Endothelial cell of umbilical vein (primary cell): Measurements from ENCODE around the gene EQTN. TPM values are rescaled to one million over a fixed set of nuclear protein-coding genes. Genes with fewer than 3 reads are reported as not detected.

Experiments used
- BruUV-seq: library from RNA; stranded (reverse); fragments of 400-500 nt; replicated peaks from 2 replicates; lab custom pipeline; 2021; lab: Mats Ljungman, UMichigan
- CTCF ChIA-PET: fragments of 300-600, 350-600 bp; sonication (Branson Sonifier 250); formaldehyde crosslinking; loops from one replicate; lab custom pipeline; 2021; ENCODE audit warnings: antibody characterized with exemption, inconsistent platforms; lab: Charles Lee
- POLR2A ChIA-PET: fragments of 300-600, 350-600 bp; sonication (Branson Sonifier 250); formaldehyde crosslinking; loops from one replicate; lab custom pipeline; 2021; ENCODE audit warnings: antibody characterized with exemption, inconsistent platforms; lab: Charles Lee
- DNase-seq: peaks from one replicate; pipeline ENCODE4 v3.0.0-alpha.2; 2011; ENCODE audit warnings: low read depth, low spot score
- FAIRE-seq: peaks from 2 replicates; lab custom pipeline; 2011; peaks lifted over from hg19 to GRCh38; lab: Jason Lieb, UNC
- H2AFZ ChIP-seq: 2 replicates; pipeline ENCODE4 v1.6.0; 2012; ENCODE audit warnings: low read depth, low read length, control low read depth, inconsistent platforms
- H3K27ac ChIP-seq: 2 replicates; pipeline ENCODE4 v1.5.1; 2011; ENCODE audit warnings: low read depth, mild to moderate bottlenecking, control low read depth, low read length, moderate library complexity; ENCODE audit not compliant: insufficient read depth
- H3K27me3 ChIP-seq, 2 experiments: 2 replicates each; pipeline versions ENCODE4 v1.6.0 to v1.6.1; 2011; ENCODE audit warnings: low read length in 2 of 2, mixed read lengths in 1 of 2; ENCODE audit not compliant: control insufficient read depth in 2 of 2, insufficient read depth in 2 of 2
- H3K36me3 ChIP-seq, 2 experiments: 2 replicates in 1 of 2; 3 replicates in 1 of 2; pipeline ENCODE4 v1.5.1; 2011; ENCODE audit warnings: low read length in 2 of 2, mild to moderate bottlenecking in 1 of 2, moderate library complexity in 1 of 2; ENCODE audit not compliant: control insufficient read depth in 2 of 2, insufficient read depth in 2 of 2; ENCODE audit errors: extremely low read depth in 1 of 2
- H3K4me1 ChIP-seq: 3 replicates; pipeline ENCODE4 v1.5.1; 2011; ENCODE audit warnings: mild to moderate bottlenecking, low read length; ENCODE audit not compliant: control insufficient read depth, insufficient read depth; ENCODE audit errors: extremely low read depth
- H3K4me2 ChIP-seq: 2 replicates; pipeline ENCODE4 v1.6.1; 2011; ENCODE audit warnings: low read length, control low read depth, mixed read lengths; ENCODE audit not compliant: insufficient read depth
- H3K4me3 ChIP-seq, 3 experiments: fragments of 200-600 bp in 1 of 3; sonication (generic), shearing (Covaris generic) in 1 of 3; replicated peaks in 1 of 3; 2 replicates each; pipeline ENCODE4 v1.5.1; 2011 to 2016; ENCODE audit warnings: control low read depth in 3 of 3, low read length in 3 of 3, mild to moderate bottlenecking in 2 of 3, inconsistent platforms in 1 of 3, low read depth in 1 of 3, moderate library complexity in 1 of 3; ENCODE audit not compliant: insufficient read depth in 1 of 3
- H3K79me2 ChIP-seq: 2 replicates; pipeline ENCODE4 v1.6.0; 2012; ENCODE audit warnings: low read length, inconsistent platforms; ENCODE audit not compliant: control insufficient read depth, insufficient read depth
- H3K9ac ChIP-seq: replicated peaks from 2 replicates; pipeline ENCODE3; 2011; ENCODE audit warnings: low read length, control low read depth; ENCODE audit not compliant: insufficient read depth; ENCODE audit errors: extremely low read depth
- H3K9me1 ChIP-seq: replicated peaks from 3 replicates; pipeline ENCODE4 v1.6.0; 2011; ENCODE audit warnings: mild to moderate bottlenecking, low read length; ENCODE audit not compliant: control insufficient read depth, insufficient read depth; ENCODE audit errors: extremely low read depth
- H3K9me3 ChIP-seq: replicated peaks from 2 replicates; pipeline ENCODE4 v1.5.1; 2012; ENCODE audit warnings: low read length, inconsistent platforms; ENCODE audit not compliant: control insufficient read depth, insufficient read depth
- H4K20me1 ChIP-seq: replicated peaks from 2 replicates; pipeline ENCODE3; 2011; ENCODE audit warnings: mild to moderate bottlenecking, low read length; ENCODE audit not compliant: control insufficient read depth, insufficient read depth; ENCODE audit errors: extremely low read depth
- CTCF ChIP-seq, 2 donors: IDR thresholded peaks; 1 replicate in 1 of 2; 2 replicates in 1 of 2; pipeline ENCODE4 v1.5.1; 2011; ENCODE audit warnings: low read length in 2 of 2, mild to moderate bottlenecking in 2 of 2, moderate library complexity in 2 of 2, control low read depth in 1 of 2, inconsistent platforms in 1 of 2, low read depth in 1 of 2; ENCODE audit not compliant: insufficient read depth in 1 of 2; ENCODE audit errors: extremely low read depth in 1 of 2
- EZH2 ChIP-seq: IDR thresholded peaks from 2 replicates; pipeline ENCODE4 v1.6.1; 2012; ENCODE audit warnings: borderline replicate concordance, low read depth, mild to moderate bottlenecking, moderate library complexity, low read length, inconsistent platforms; ENCODE audit not compliant: severe bottlenecking
- FOS ChIP-seq: IDR thresholded peaks from 2 replicates; pipeline ENCODE4 v1.6.1; 2011; ENCODE audit warnings: mild to moderate bottlenecking, low read length, moderate library complexity, borderline replicate concordance; ENCODE audit not compliant: insufficient read depth
- GATA2 ChIP-seq: IDR thresholded peaks from 2 replicates; pipeline ENCODE4 v1.7.0; 2011; ENCODE audit warnings: low read depth, mild to moderate bottlenecking, moderate library complexity, mixed read lengths, low read length; ENCODE audit not compliant: insufficient read length, insufficient read depth
- JUN ChIP-seq: IDR thresholded peaks from 2 replicates; pipeline ENCODE4 v1.6.1; 2011; ENCODE audit warnings: borderline replicate concordance, low read depth; ENCODE audit not compliant: insufficient read length, insufficient read depth
- MYC ChIP-seq: IDR thresholded peaks from one replicate; pipeline ENCODE4 v1.6.1; 2011; ENCODE audit warnings: mild to moderate bottlenecking, low read depth, low read length
- POLR2A ChIP-seq: IDR thresholded peaks from 2 replicates; pipeline ENCODE4 v1.6.1; 2012; ENCODE audit warnings: low read depth, mild to moderate bottlenecking, control low read depth, low read length
- POLR2AphosphoS5 ChIP-seq: IDR thresholded peaks from 2 replicates; pipeline ENCODE4 v1.6.1; 2012; ENCODE audit warnings: low read depth, mild to moderate bottlenecking, control low read depth, low read length, moderate library complexity; ENCODE audit not compliant: insufficient read depth
- dilution Hi-C: fragments of 300-500 bp; cut with MboI; formaldehyde crosslinking; loops from one replicate; pipeline ENCODE4 v1.15.0; 2019; ENCODE audit warnings: low sequenced_read_pairs; ENCODE audit not compliant: extremely low pct_ligation_motif_present
- intact Hi-C: fragments of 100-400 bp; cut with micrococcal nuclease; formaldehyde crosslinking; loops from one replicate; pipeline ENCODE4 v1.10.0; 2022
- polyA plus RNA-seq, 4 experiments: library from polyadenylated mRNA; depleted of rRNA in 3 of 4; stranded (reverse) in 3 of 4; unstranded in 1 of 4; fragments of >200 nt; gene quantifications; 2 replicates each; pipeline versions ENCODE4 v1.2.1 to v1.2.3, GENCODE V29; 2011 to 2012; ENCODE audit warnings: missing spikeins in 1 of 4
- total RNA-seq: library from RNA; stranded (reverse); gene quantifications from 2 replicates; pipeline ENCODE4 v1.2.3, GENCODE V29; 2021
- TF ChIP-seq, protein P1 (sequence below): IDR thresholded peaks from 2 replicates; pipeline ENCODE4 v1.6.1; 2011; ENCODE audit not compliant: insufficient read depth, insufficient read length

EQTN gene
- total and polyA plus RNA-seq, 2 donors (not counting 3 experiments of a cell fraction or from before 2014, with no cell fraction given): not detected

GRCh38 chr9:27340961-27341511, 44.1 kb upstream of the EQTN start:
- Histone ChIP-seq H4K20me1 (no peaks in the 10 kb centered on the region), H3K4me2 (no peak overlapping the region), H3K27ac (no peak overlapping the region), H3K4me3 (no peak overlapping the region), H3K36me3 (no peaks in the 10 kb centered on the region), H3K4me1 (no peaks in the 10 kb centered on the region), H2AFZ (no peak overlapping the region), H3K9ac (no peak overlapping the region), H3K79me2 (no peaks in the 10 kb centered on the region), H3K9me1 (no peaks in the 10 kb centered on the region), H3K9me3 (no peaks in the 10 kb centered on the region), H3K27me3 (peaks cover 2 to 7% of the 10 kb centered on the region in 2 experiments)
- dilution Hi-C loops: loop anchor here (25.0 kb wide), 1 partner anchor 171 kb away; the partner anchor contains the start of gene IFNK
- ChIA-PET POLR2A (no interaction called here), CTCF (interaction anchor here (0.8 kb wide), 1 partner anchor 206 kb away, joined by 3 read pairs; no protein-coding TSS in a partner anchor)
- FAIRE-seq (no peak), DNase-seq (no peak)
- intact Hi-C loops: no loop called here
- TF ChIP-seq, protein P1, sequence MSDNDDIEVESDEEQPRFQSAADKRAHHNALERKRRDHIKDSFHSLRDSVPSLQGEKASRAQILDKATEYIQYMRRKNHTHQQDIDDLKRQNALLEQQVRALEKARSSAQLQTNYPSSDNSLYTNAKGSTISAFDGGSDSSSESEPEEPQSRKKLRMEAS: no peak
- TF ChIP-seq CTCF (IDR thresholded peaks at IDR 0.05; ENCODE audit: extremely low read depth in 1 of 2, insufficient read depth in 1 of 2, low read depth in 1 of 2, low read length in 2 of 2) (no peak), GATA2 (no peak), JUN (no peak), EZH2 (no peak), FOS (no peak), POLR2A (no peak), MYC (no peak), POLR2AphosphoS5 (no peak)
- BruUV-seq: no TSS peak
